ENCODE results near the gene DDTL. TPM values are rescaled to one million over a fixed set of nuclear protein-coding genes. Genes with fewer than 3 reads are reported as not detected.

The DDTL gene
- 1.6 and 9.8 TPM in 2 replicates for total RNA-seq

GRCh38 chr22:23966568-23966967 is at the start of gene DDTL:
TSS of gene DDTL (plus strand) at chr22:23966888. CDS start at chr22:23966915, 27 bp downstream.

DNA sequence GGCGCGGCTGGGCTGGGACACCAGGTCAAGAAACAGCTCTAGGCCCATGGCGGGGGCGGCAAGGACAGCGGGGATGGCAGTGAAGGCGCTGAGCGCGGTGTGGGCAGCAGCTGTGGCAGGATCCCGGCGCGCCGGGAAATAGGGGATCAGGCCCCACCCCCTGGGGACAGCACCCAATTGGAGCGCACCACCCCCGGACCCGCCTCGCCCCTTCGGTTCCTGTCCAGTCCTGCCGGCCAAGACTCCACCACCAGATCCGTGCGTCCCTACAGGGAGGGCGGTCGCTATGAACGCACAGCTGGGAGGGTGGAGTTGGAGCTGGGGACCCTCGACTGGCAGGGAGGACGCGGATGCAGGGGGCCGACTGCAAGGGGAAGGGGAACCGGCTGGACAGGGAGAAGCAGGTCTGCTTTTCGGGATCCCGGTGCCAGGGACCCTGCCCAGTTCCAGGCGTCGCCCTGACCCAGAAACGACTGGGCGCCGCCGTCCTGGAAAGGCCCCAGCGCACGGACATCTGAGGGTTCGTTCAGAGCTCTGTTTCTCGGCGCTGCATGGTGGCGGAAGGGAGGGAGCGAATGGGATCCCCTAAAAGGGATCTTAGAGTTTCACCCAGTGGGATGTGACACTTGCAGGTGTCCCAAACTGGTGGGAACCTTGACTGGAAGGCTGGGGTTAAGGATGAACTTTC is 5.5 kb upstream of the DDTL start, which contains the start of gene GSTT2B:
Gene GSTT2B (minus strand): TSS at position 112 of the 688 bp plus-strand sequence. CDS start 64 bp downstream, at position 48.

GRCh38 chr22:23974345-23974744 is 7.7 kb downstream of the DDTL start, which contains the start of gene DDT:
TSS of gene DDT (minus strand) at chr22:23974441. CDS start at chr22:23974414, 27 bp downstream.

DNA sequence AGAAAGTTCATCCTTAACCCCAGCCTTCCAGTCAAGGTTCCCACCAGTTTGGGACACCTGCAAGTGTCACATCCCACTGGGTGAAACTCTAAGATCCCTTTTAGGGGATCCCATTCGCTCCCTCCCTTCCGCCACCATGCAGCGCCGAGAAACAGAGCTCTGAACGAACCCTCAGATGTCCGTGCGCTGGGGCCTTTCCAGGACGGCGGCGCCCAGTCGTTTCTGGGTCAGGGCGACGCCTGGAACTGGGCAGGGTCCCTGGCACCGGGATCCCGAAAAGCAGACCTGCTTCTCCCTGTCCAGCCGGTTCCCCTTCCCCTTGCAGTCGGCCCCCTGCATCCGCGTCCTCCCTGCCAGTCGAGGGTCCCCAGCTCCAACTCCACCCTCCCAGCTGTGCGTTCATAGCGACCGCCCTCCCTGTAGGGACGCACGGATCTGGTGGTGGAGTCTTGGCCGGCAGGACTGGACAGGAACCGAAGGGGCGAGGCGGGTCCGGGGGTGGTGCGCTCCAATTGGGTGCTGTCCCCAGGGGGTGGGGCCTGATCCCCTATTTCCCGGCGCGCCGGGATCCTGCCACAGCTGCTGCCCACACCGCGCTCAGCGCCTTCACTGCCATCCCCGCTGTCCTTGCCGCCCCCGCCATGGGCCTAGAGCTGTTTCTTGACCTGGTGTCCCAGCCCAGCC is 13.0 kb downstream of the DDTL start, which contains the start of gene GSTT2:
Gene GSTT2 (plus strand): TSS at position 578 of the 684 bp plus-strand sequence.

DNA sequence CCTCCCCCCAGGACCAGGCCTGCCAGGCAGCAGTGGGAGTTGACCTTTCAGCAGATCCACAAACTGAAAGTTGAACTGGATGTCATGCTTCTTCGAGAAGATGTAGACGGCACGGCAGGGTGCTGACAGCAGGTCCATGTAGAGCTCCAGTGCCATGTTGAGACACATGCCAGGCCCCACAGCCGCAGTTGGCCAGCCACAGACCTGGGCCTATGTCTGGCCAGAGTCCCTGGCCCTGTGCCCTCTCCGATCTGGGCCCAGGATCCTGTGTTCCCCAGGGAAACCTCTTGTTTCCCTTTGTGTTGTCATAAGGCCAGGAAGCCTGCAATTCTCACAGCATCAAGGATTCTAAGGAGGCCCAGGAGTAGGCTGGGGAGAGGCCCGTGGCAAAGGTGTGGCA is 38.5 kb downstream of the DDTL start, which contains the start of gene GSTT4:
Gene GSTT4 (minus strand): TSS at position 253 of the 400 bp plus-strand sequence. CDS start 97 bp downstream, at position 156.

Other genes starting within 250 kb of the DDTL start
- gene ZNF70, start 215.8 kb upstream of the DDTL start, total RNA-seq, result 5.1 and 6.5 TPM in 2 replicates
- not detected in 2 replicates for gene VPREB3, start 212.5 kb upstream of the DDTL start, total RNA-seq
- 0.39 and 0.54 TPM in 2 replicates for gene C22orf15, start 203.9 kb upstream of the DDTL start, total RNA-seq
- gene CHCHD10, start 198.9 kb upstream of the DDTL start, total RNA-seq, result 0.87 and 4.7 TPM in 2 replicates
- gene MMP11, start 194.0 kb upstream of the DDTL start, total RNA-seq, result 3.7 and 5.9 TPM in 2 replicates
- 70.7 and 109 TPM in 2 replicates for gene SMARCB1, start 179.9 kb upstream of the DDTL start, total RNA-seq
- gene DERL3, start 127.9 kb upstream of the DDTL start, total RNA-seq, result 1.3 and 1.6 TPM in 2 replicates
- 9.5 and 9.8 TPM in 2 replicates for gene SLC2A11, start 109.0 kb upstream of the DDTL start, total RNA-seq
- 210 and 316 TPM in 2 replicates for gene MIF, start 72.5 kb upstream of the DDTL start, total RNA-seq
- gene GSTT2B, start 5.7 kb upstream of the DDTL start, total RNA-seq, result 0.39 and 2.6 TPM in 2 replicates
- 63.6 and 80.0 TPM in 2 replicates for gene DDT, start 7.6 kb downstream of the DDTL start, total RNA-seq
- gene GSTT2, start 13.2 kb downstream of the DDTL start, total RNA-seq, result 0.79 and 3.7 TPM in 2 replicates
- gene GSTT4, start 38.6 kb downstream of the DDTL start, total RNA-seq, result not detected in 2 replicates
- gene CABIN1, start 44.4 kb downstream of the DDTL start, total RNA-seq, result 38.2 and 43.6 TPM in 2 replicates
- gene SUSD2, start 214.6 kb downstream of the DDTL start, total RNA-seq, result 1.2 and 2.0 TPM in 2 replicates

All from placental epithelial cell (primary cell).